ENCODE results near the gene DLX3. TPM values are rescaled to one million over a fixed set of nuclear protein-coding genes. Genes with fewer than 3 reads are reported as not detected.

Gene DLX3
- polyA plus RNA-seq, 2 of the 4 experiments (the other 2 are of a cell fraction), result 0.17 TPM; not detected in 1

GRCh38 chr17:49975531-49975930 is 19.5 kb downstream of the DLX3 start:
- no peak for ATAC-seq
- no peaks in the 10 kb centered on the region for H3K4me1 ChIP-seq
- CTCF ChIA-PET, result interaction anchor here (0.5 to 82.2 kb wide), 7 partner anchors 9 to 1049 kb away, joined by 4 to 2613 read pairs (median 12); partner anchors contain the start of genes DLX3 and TAC4
- TF ChIP-seq CBX8 (IDR thresholded peaks at IDR 0.05) (no peak), SMC3 (IDR thresholded peaks at IDR 0.05) (no peak), RARB (CRISPR knock-in tag; IDR thresholded peaks at IDR 0.05) (no peak), KDM5A (IDR thresholded peaks at IDR 0.05) (no peak), KDM1A (IDR thresholded peaks at IDR 0.05; ENCODE audit: low read depth) (no peak), HOXB13 (CRISPR knock-in tag; IDR thresholded peaks at IDR 0.05; ENCODE audit: low read depth) (no peak), GATA3 (IDR thresholded peaks at IDR 0.05; ENCODE audit: borderline replicate concordance) (no peak), EHF (CRISPR knock-in tag; IDR thresholded peaks at IDR 0.05) (no peak), JUNB (IDR thresholded peaks at IDR 0.05) (no peak), CTCF (IDR thresholded peaks at IDR 0.05) (no peak), FOXS1 (CRISPR knock-in tag; IDR thresholded peaks at IDR 0.05) (no peak), NPAS2 (CRISPR knock-in tag; IDR thresholded peaks at IDR 0.05; ENCODE audit: borderline replicate concordance) (no peak), HOXB5 (CRISPR knock-in tag; IDR thresholded peaks at IDR 0.05) (no peak), HEYL (CRISPR knock-in tag; IDR thresholded peaks at IDR 0.05) (no peak), POLR2A (IDR thresholded peaks at IDR 0.05; ENCODE audit: low read length) (no peak), MAX (IDR thresholded peaks at IDR 0.05) (no peak), PBX3 (IDR thresholded peaks at IDR 0.05) (no peak)
- H3K4me3 ChIP-seq, result no peak overlapping the region
- no peak overlapping the region for H3K27ac ChIP-seq
- WGBS (ENCODE audit: missing lambda C conversion rate), result 79% methylated on average over 7 of the region's 7 CpGs
- FAIRE-seq, result no peak
- POLR2A ChIA-PET, result no interaction called here
- DNase-seq (ENCODE audit: low read depth in 1 of 2, low spot score in 1 of 2), result no peak
- no peak overlapping the region for H3K4me2 ChIP-seq
- no peaks in the 10 kb centered on the region for H3K9me3 ChIP-seq

GRCh38 chr17:49973271-49973615 is 21.8 kb downstream of the DLX3 start:
- no peak overlapping the region for H3K27ac ChIP-seq
- ATAC-seq (no peak), DNase-seq (ENCODE audit: low read depth in 1 of 2, low spot score in 1 of 2) (no peak), FAIRE-seq (no peak)
- H3K4me1 ChIP-seq, result peaks cover 8% of the 10 kb centered on the region; the same call in 2 of the 3 replicates
- no peaks in the 10 kb centered on the region for H3K9me3 ChIP-seq
- CTCF ChIA-PET, result interaction anchor here (1.1 to 82.2 kb wide), 10 partner anchors 10 to 417 kb away, joined by 3 to 2613 read pairs (median 6); partner anchors contain the start of genes DLX3, SLC35B1 and TAC4
- WGBS (ENCODE audit: missing lambda C conversion rate), result 48% methylated on average over 2 of the region's 2 CpGs
- no peak overlapping the region for H3K4me3 ChIP-seq
- H3K4me2 ChIP-seq, result no peak overlapping the region
- POLR2A ChIA-PET, result no interaction called here
- no peak for TF ChIP-seq NPAS2 (CRISPR knock-in tag; IDR thresholded peaks at IDR 0.05; ENCODE audit: borderline replicate concordance)
- no peak for TF ChIP-seq FOSB (CRISPR knock-in tag; IDR thresholded peaks at IDR 0.05)
- TF ChIP-seq RFX5 (IDR thresholded peaks at IDR 0.05), result no peak
- no peak for TF ChIP-seq CBX8 (IDR thresholded peaks at IDR 0.05)
- no peak for TF ChIP-seq POLR2A (IDR thresholded peaks at IDR 0.05; ENCODE audit: low read length)
- TF ChIP-seq MYC (IDR thresholded peaks at IDR 0.05; ENCODE audit: borderline replicate concordance, low read length), result no peak
- TF ChIP-seq MAX (IDR thresholded peaks at IDR 0.05), result no peak

- no peak overlapping the region for H3K27ac ChIP-seq
- H3K4me3 ChIP-seq, result no peak overlapping the region
- H3K9me3 ChIP-seq, result no peaks in the 10 kb centered on the region
- DNase-seq (ENCODE audit: low read depth in 1 of 2, low spot score in 1 of 2) (no peak), ATAC-seq (no peak), FAIRE-seq (no peak)
- CTCF ChIA-PET, result interaction anchor here (1.1 to 82.2 kb wide), 9 partner anchors 11 to 416 kb away, joined by 3 to 2613 read pairs (median 7); partner anchors contain the start of genes DLX3, SLC35B1 and TAC4
- H3K4me2 ChIP-seq, result no peak overlapping the region
- 85% methylated on average over 56 of the region's 57 CpGs for WGBS (ENCODE audit: missing lambda C conversion rate)
- POLR2A ChIA-PET, result no interaction called here
- peaks cover 12% of the 10 kb centered on the region; the same call in 2 of the 3 replicates for H3K4me1 ChIP-seq
- no peak for TF ChIP-seq MYC (IDR thresholded peaks at IDR 0.05; ENCODE audit: borderline replicate concordance, low read length)
- TF ChIP-seq ZFP36 (IDR thresholded peaks at IDR 0.05; ENCODE audit: borderline replicate concordance, partially characterized antibody), result no peak
- TF ChIP-seq ZSCAN20 (CRISPR knock-in tag; IDR thresholded peaks at IDR 0.05), result no peak
- TF ChIP-seq JUNB (IDR thresholded peaks at IDR 0.05), result no peak
- no peak for TF ChIP-seq E2F6 (IDR thresholded peaks at IDR 0.05; ENCODE audit: borderline replicate concordance, low read depth)
- no peak for TF ChIP-seq REST (IDR thresholded peaks at IDR 0.05)
- no peak for TF ChIP-seq BHLHE40 (IDR thresholded peaks at IDR 0.05; ENCODE audit: low read depth, low read length)
- TF ChIP-seq ZNF302 (CRISPR knock-in tag; IDR thresholded peaks at IDR 0.05), result no peak
- TF ChIP-seq NR3C1 (IDR thresholded peaks at IDR 0.05), result no peak
These were observed 22.3 kb downstream of the DLX3 start for GRCh38 chr17:49972486-49973270.

All from A549 (cell line).